HCT116 (cell line): ENCODE measurements around the gene FITM1. TPM values are rescaled to one million over a fixed set of nuclear protein-coding genes. Genes with fewer than 3 reads are reported as not detected.

ENCODE experiments used
- ATAC-seq: fragments of 200-7000 bp; cut with Tn5 transposase; 2 replicates; pipeline ENCODE4 v1.9.1; 2020; ENCODE audit warnings: mild to moderate bottlenecking, moderate library complexity
- BruUV-seq: library from RNA; stranded (reverse); fragments of 400-500 nt; replicated peaks from 2 replicates; lab custom pipeline; 2021; lab: Mats Ljungman, UMichigan
- CTCF ChIA-PET: fragments of 300-600 bp; sonication (Branson Sonifier 250); formaldehyde crosslinking; loops from one replicate; lab custom pipeline; 2021; ENCODE audit warnings: antibody characterized with exemption; lab: Charles Lee
- POLR2A ChIA-PET: fragments of 300-600, 350-600 bp; sonication (Branson Sonifier 250); formaldehyde crosslinking; loops from one replicate; lab custom pipeline; 2021; ENCODE audit warnings: antibody characterized with exemption; lab: Charles Lee
- RAD21 ChIA-PET, 2 experiments: fragments of 300-600 bp; sonication (Branson Sonifier 250); formaldehyde crosslinking; loops; one replicate each; lab custom pipeline; 2023; ENCODE audit warnings: low total read pairs in 2 of 2; ENCODE audit not compliant: uncharacterized antibody in 2 of 2, unreplicated experiment in 2 of 2, low non-redundant PET in 1 of 2; lab: Charles Lee
- DNase-seq: peaks from one replicate; pipeline ENCODE4 v3.0.0-alpha.2; 2010; ENCODE audit warnings: low read depth, low spot score
- H2AFZ ChIP-seq: fragments of 200-600 bp; shearing (Covaris generic), sonication (generic); 2 replicates; pipeline ENCODE4 v1.6.1; 2017; ENCODE audit warnings: low read depth, mixed run types, mixed read lengths, antibody characterized with exemption, low read length; ENCODE audit not compliant: poor library complexity, severe bottlenecking
- H3K27ac ChIP-seq: 2 replicates; pipeline ENCODE4 v1.5.1; 2012; ENCODE audit warnings: low read depth, low read length
- H3K27me3 ChIP-seq: fragments of 200-600 bp; sonication (generic); 2 replicates; pipeline ENCODE4 v1.6.1; 2016; ENCODE audit warnings: mixed run types, low read length, mixed read lengths; ENCODE audit not compliant: insufficient read depth
- H3K36me3 ChIP-seq, 2 experiments: fragments of 200-500 bp in 1 of 2; fragments of 200-600 bp in 1 of 2; sonication (Bioruptor generic) in 1 of 2; sonication (generic) in 1 of 2; 2 replicates each; pipeline versions ENCODE4 v1.5.1 to v1.6.1; 2014 to 2016; ENCODE audit warnings: low read length in 2 of 2, inconsistent platforms in 1 of 2, mixed read lengths in 1 of 2, mixed run types in 1 of 2; ENCODE audit not compliant: insufficient read depth in 2 of 2, control insufficient read depth in 1 of 2
- H3K4me1 ChIP-seq, 2 experiments: fragments of 200-600 bp in 1 of 2; sonication (generic) in 1 of 2; 2 replicates each; pipeline versions ENCODE4 v1.5.1 to v1.6.1; 2012 to 2017; ENCODE audit warnings: low read length in 2 of 2, inconsistent platforms in 1 of 2, mild to moderate bottlenecking in 1 of 2, mixed read lengths in 1 of 2, mixed run types in 1 of 2, moderate library complexity in 1 of 2; ENCODE audit not compliant: insufficient read depth in 2 of 2, control insufficient read depth in 1 of 2
- H3K4me2 ChIP-seq: fragments of 200-600 bp; sonication (generic); 2 replicates; pipeline ENCODE4 v1.6.1; 2017; ENCODE audit warnings: mixed run types, low read length, mixed read lengths
- H3K4me3 ChIP-seq, 2 experiments: fragments of 200-600 bp in 1 of 2; sonication (generic) in 1 of 2; replicated peaks in 1 of 2; 2 replicates each; pipeline ENCODE4 v1.5.1; 2011 to 2016; ENCODE audit warnings: low read length in 2 of 2, control low read depth in 1 of 2, low read depth in 1 of 2, mild to moderate bottlenecking in 1 of 2, mixed read lengths in 1 of 2, mixed run types in 1 of 2
- H3K79me2 ChIP-seq: fragments of 200-600 bp; sonication (generic); 2 replicates; pipeline ENCODE4 v1.6.1; 2017; ENCODE audit warnings: mild to moderate bottlenecking, mixed run types, low read length, moderate library complexity, mixed read lengths; ENCODE audit not compliant: insufficient read depth
- H3K9ac ChIP-seq: fragments of 200-600 bp; sonication (generic); 2 replicates; pipeline ENCODE4 v1.6.1; 2016; ENCODE audit warnings: low read length, mixed read lengths
- H3K9me2 ChIP-seq: fragments of 200-600 bp; sonication (generic), shearing (Covaris generic); 2 replicates; pipeline ENCODE4 v1.6.1; 2017; ENCODE audit warnings: mixed run types, mild to moderate bottlenecking, moderate library complexity; ENCODE audit not compliant: insufficient read depth
- H3K9me3 ChIP-seq, 2 experiments: fragments of 200-500 bp in 1 of 2; fragments of 200-600 bp in 1 of 2; sonication (Bioruptor generic) in 1 of 2; sonication (generic) in 1 of 2; 2 replicates each; pipeline ENCODE4 v1.6.1; 2014 to 2017; ENCODE audit warnings: low read length in 2 of 2, mixed read lengths in 2 of 2, inconsistent platforms in 1 of 2, low read depth in 1 of 2, mild to moderate bottlenecking in 1 of 2, mixed run types in 1 of 2, moderate library complexity in 1 of 2; ENCODE audit not compliant: control insufficient read depth in 1 of 2, insufficient read depth in 1 of 2
- H4K20me1 ChIP-seq: fragments of 200-600 bp; sonication (generic), shearing (Covaris generic); 2 replicates; pipeline ENCODE4 v1.6.1; 2017; ENCODE audit warnings: mixed run types, mild to moderate bottlenecking, moderate library complexity; ENCODE audit not compliant: insufficient read depth
- CEBPB ChIP-seq: IDR thresholded peaks from 2 replicates; pipeline ENCODE4 v1.6.1; 2012; ENCODE audit warnings: low read depth
- EGR1 ChIP-seq: IDR thresholded peaks from 2 replicates; pipeline ENCODE4 v1.6.1; 2012; ENCODE audit warnings: low read depth
- ELF1 ChIP-seq: IDR thresholded peaks from 2 replicates; pipeline ENCODE4 v1.6.1; 2012; ENCODE audit warnings: low read depth, borderline replicate concordance
- EZH2 ChIP-seq: fragments of 200-600 bp; sonication (generic); IDR thresholded peaks from 2 replicates; pipeline ENCODE4 v1.6.1; 2017; ENCODE audit warnings: antibody characterized with exemption, mixed run types
- EZH2phosphoT487 ChIP-seq: fragments of 200-600 bp; IDR thresholded peaks from 2 replicates; pipeline ENCODE4 v1.6.1; 2018; ENCODE audit warnings: antibody characterized with exemption, borderline replicate concordance
- FOSL1 ChIP-seq: IDR thresholded peaks from 2 replicates; pipeline ENCODE4 v1.6.1; 2012; ENCODE audit warnings: low read depth
- MAX ChIP-seq: IDR thresholded peaks from 2 replicates; pipeline ENCODE4 v1.6.1; 2012
- POLR2A ChIP-seq: IDR thresholded peaks from 2 replicates; pipeline ENCODE4 v1.7.0; 2011; ENCODE audit warnings: borderline replicate concordance; ENCODE audit not compliant: insufficient read depth, insufficient read length; ENCODE audit errors: extremely low read depth
- RAD21 ChIP-seq: IDR thresholded peaks from 2 replicates; pipeline ENCODE4 v1.6.1; 2012; ENCODE audit warnings: low read depth, mild to moderate bottlenecking
- REST ChIP-seq: IDR thresholded peaks from 2 replicates; pipeline ENCODE4 v1.6.1; 2012; ENCODE audit warnings: low read depth
- TCF7L2 ChIP-seq: IDR thresholded peaks from 2 replicates; pipeline ENCODE4 v1.7.0; 2011; ENCODE audit warnings: borderline replicate concordance, inconsistent platforms; ENCODE audit not compliant: insufficient read depth, insufficient read length; ENCODE audit errors: extremely low read depth
- YY1 ChIP-seq: IDR thresholded peaks from 2 replicates; pipeline ENCODE4 v1.6.1; 2011; ENCODE audit warnings: low read length, low read depth, moderate library complexity, mild to moderate bottlenecking; ENCODE audit not compliant: insufficient replicate concordance; ENCODE audit errors: extremely low read depth
- intact Hi-C: fragments of 100-400 bp; cut with micrococcal nuclease; formaldehyde crosslinking; loops from 2 replicates; pipeline ENCODE4 v1.10.0; 2022
- total RNA-seq: library from RNA; stranded (reverse); gene quantifications from one replicate; pipeline ENCODE4 v1.2.1, GENCODE V29; 2021; ENCODE audit not compliant: unreplicated experiment

The FITM1 gene
- total RNA-seq, 1 experiment from 2014 or later = 0.81 TPM

- no peak overlapping the region for H3K4me3 ChIP-seq
- H3K27ac ChIP-seq = no peak overlapping the region
- TF ChIP-seq TCF7L2 (no peak), CEBPB (0 out of 2 replicates have a peak, but pooled peaks have one; percentile 22), FOSL1 (no peak)
- H4K20me1 ChIP-seq = no peaks in the 10 kb centered on the region
- BruUV-seq = no TSS peak
- H3K36me3 ChIP-seq = peaks cover 6 to 11% of the 10 kb centered on the region in 2 experiments; a peak in 3 of 4 replicates
- no peaks in the 10 kb centered on the region for H3K27me3 ChIP-seq
- H3K4me2 ChIP-seq = no peak overlapping the region
- no peaks in the 10 kb centered on the region for H3K79me2 ChIP-seq
- RAD21 ChIA-PET = interaction anchor here in 1 of 2 experiments (0.8 kb wide), 1 partner anchor 41 kb away, joined by 3 read pairs; no protein-coding TSS in a partner anchor
- no peak for ATAC-seq
- no peak overlapping the region for H2AFZ ChIP-seq
- no peaks in the 10 kb centered on the region for H3K9me3 ChIP-seq
- H3K9me2 ChIP-seq = no peaks in the 10 kb centered on the region
- POLR2A ChIA-PET = no interaction called here
- H3K4me1 ChIP-seq = no peaks in the 10 kb centered on the region
- no peak overlapping the region for H3K9ac ChIP-seq
- intact Hi-C loops = no loop called here
- CTCF ChIA-PET = no interaction called here
- DNase-seq = no peak
These were observed 37.1 kb downstream of the FITM1 start for GRCh38 chr14:24167469-24168114.

- Histone ChIP-seq H3K9me2 (no peaks in the 10 kb centered on the region), H2AFZ (no peak within 1 kb of the TSS), H3K9ac (no peak within 1 kb of the TSS), H3K9me3 (no peaks in the 10 kb centered on the region), H3K4me1 (no peaks in the 10 kb centered on the region), H3K4me3 (no peak within 1 kb of the TSS), H3K27me3 (no peaks in the 10 kb centered on the region), H4K20me1 (no peaks in the 10 kb centered on the region), H3K27ac (no peak within 1 kb of the TSS), H3K79me2 (no peaks in the 10 kb centered on the region), H3K36me3 (no peaks in the 10 kb centered on the region)
- no peak for ATAC-seq
- BruUV-seq = no TSS peak
- ChIA-PET RAD21 (no interaction called here), CTCF (no interaction called here)
- DNase-seq = no peak
- no peak for TF ChIP-seq YY1
- TF ChIP-seq REST = no peak
- TF ChIP-seq EGR1 = no peak
- TF ChIP-seq POLR2A = no peak
- no peak for TF ChIP-seq EZH2
- no peak for TF ChIP-seq MAX
- no peak for TF ChIP-seq RAD21
- no peak for TF ChIP-seq ELF1
- TF ChIP-seq CEBPB = no peak
- TF ChIP-seq EZH2phosphoT487 = no peak
- TF ChIP-seq, all 23 proteins: peak for 0
- no peak within 1 kb of the TSS for H3K4me2 ChIP-seq
- intact Hi-C loops = no loop called here
- POLR2A ChIA-PET = no interaction called here
These were observed 41.2 kb downstream of the FITM1 start, which contains the start of gene REC8 for GRCh38 chr14:24171422-24172260. Gene REC8 (plus strand): TSS chr14:24172080. CDS start chr14:24172553, 473 bp downstream.
